Measurements from ENCODE around the gene C11orf97.

DNA sequence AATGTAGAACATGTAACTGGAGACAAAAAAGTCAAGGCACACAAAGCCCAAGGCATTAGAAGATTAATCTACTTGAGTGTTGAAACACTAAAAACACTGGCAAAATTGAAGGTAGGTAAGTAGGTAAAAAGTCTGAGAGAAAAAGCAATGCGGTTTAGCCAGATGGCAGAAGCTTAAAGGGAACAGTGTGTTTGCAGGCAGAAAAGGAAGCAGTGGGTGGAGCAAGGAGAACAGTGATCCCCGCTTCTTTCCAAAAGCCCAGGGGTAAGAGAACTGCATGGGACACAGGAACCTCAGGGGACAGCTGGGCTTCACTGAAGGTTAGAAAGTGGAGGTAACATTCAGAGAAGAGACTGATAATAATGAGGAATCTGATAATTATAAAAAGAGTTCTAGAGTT lies 34.6 kb upstream of the C11orf97 start:
- no peak for TF ChIP-seq POLR2A (IDR thresholded peaks at IDR 0.05)
- no peak for TF ChIP-seq CTCF (IDR thresholded peaks at IDR 0.05 in 8 of 11, conservative IDR thresholded peaks at IDR 0.05 in 3 of 11)
- TF ChIP-seq POLR2AphosphoS5 (IDR thresholded peaks at IDR 0.05), result no peak

Measured in spleen (tissue), 7 donors.